ENCODE results near the gene SF3B6.

DNA sequence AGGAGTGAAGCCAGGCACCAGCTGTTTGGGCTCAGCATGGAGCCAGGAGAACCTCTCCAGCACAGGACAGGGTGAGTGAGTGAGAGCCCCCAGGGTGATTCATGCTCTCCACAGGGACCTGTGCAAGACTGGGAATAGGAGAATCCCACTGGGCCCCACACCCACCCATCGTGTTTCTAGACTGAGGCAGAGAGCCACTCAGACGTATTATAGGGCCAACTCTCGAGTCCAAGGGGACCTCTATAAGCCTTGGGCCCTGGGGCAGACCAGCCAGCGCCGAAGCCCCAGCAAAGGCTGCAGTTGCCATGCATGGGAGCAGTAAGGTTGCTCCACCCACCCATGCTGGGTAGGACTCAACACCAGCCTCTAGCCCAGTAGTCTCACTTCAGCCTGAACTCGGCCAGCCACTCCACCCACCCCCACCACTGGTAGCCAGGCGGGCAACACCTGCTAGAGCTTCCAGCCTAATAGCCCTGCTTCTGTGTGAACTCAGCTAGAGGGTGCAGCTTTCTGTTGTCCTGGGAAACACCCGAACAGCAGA is 28.1 kb upstream of the SF3B6 start:
- no peak for TF ChIP-seq CTCF (IDR thresholded peaks at IDR 0.05)
- TF ChIP-seq POLR2A (IDR thresholded peaks at IDR 0.05): no peak
- no peak for TF ChIP-seq EP300 (IDR thresholded peaks at IDR 0.05)

All from tibial nerve (tissue), 4 donors.